DND-41 (cell line): ENCODE results near the gene RALGPS1.

Experiments used
- CTCF ChIP-seq: IDR thresholded peaks from 2 replicates; pipeline ENCODE4 v1.5.1; 2012; ENCODE audit warnings: borderline replicate concordance, low read length, moderate library complexity, mild to moderate bottlenecking; ENCODE audit not compliant: poor library complexity, severe bottlenecking; ENCODE audit errors: extremely low read depth
- EZH2 ChIP-seq: IDR thresholded peaks from 3 replicates; pipeline ENCODE4 v1.6.1; 2012; ENCODE audit warnings: borderline replicate concordance, low read depth, mild to moderate bottlenecking, moderate library complexity, low read length, inconsistent platforms; ENCODE audit not compliant: severe bottlenecking

- TF ChIP-seq EZH2 (no peak), CTCF (no peak)
Measured at GRCh38 chr9:127056446-127056845, 141.9 kb downstream of the RALGPS1 start.
